Fibroblast of mammary gland (primary cell): ENCODE measurements around the gene SLC1A4.
"Not testable (repeated sequence)": the region's sequence is repeated elsewhere in the genome, so short reads cannot be mapped to it uniquely, and the experiment has no call there.

Source experiments
- DNase-seq: peaks from one replicate; pipeline ENCODE4 v3.0.0-alpha.2; 2010; ENCODE audit warnings: low read depth
- H3K4me3 ChIP-seq: 2 replicates; pipeline ENCODE4 v1.5.1; 2011; ENCODE audit warnings: low read depth, mild to moderate bottlenecking, low read length, moderate library complexity; ENCODE audit not compliant: control insufficient read depth
- CTCF ChIP-seq: conservative IDR thresholded peaks from 2 replicates; pipeline ENCODE4 v1.5.1; 2011; ENCODE audit warnings: low read depth, low read length, inconsistent platforms; ENCODE audit not compliant: control insufficient read depth, insufficient read depth

The SLC1A4 gene

GRCh38 chr2:64952511-64953482 lies 36.4 kb upstream of the SLC1A4 start:
- H3K4me3 ChIP-seq: no peak overlapping the region
- DNase-seq: peak; percentile 88
- TF ChIP-seq CTCF: no peak

- TF ChIP-seq CTCF: no peak
- no peak for DNase-seq
- no peak overlapping the region for H3K4me3 ChIP-seq
Measured at GRCh38 chr2:64955467-64955866, 33.7 kb upstream of the SLC1A4 start.

- H3K4me3 ChIP-seq: no peak overlapping the region
- TF ChIP-seq CTCF: no peak
- DNase-seq: no peak
Measured at GRCh38 chr2:64957109-64957903, 31.9 kb upstream of the SLC1A4 start.

GRCh38 chr2:64958556-64958955 lies 30.6 kb upstream of the SLC1A4 start:
- no peak for DNase-seq
- no peak overlapping the region for H3K4me3 ChIP-seq
- no peak for TF ChIP-seq CTCF

- H3K4me3 ChIP-seq: no peak overlapping the region
- no peak for DNase-seq
- no peak for TF ChIP-seq CTCF
Measured at GRCh38 chr2:64960819-64961218, 28.4 kb upstream of the SLC1A4 start.

- DNase-seq, H3K4me3 ChIP-seq: not testable (repeated sequence)
Measured at GRCh38 chr2:64963138-64963537, 26.1 kb upstream of the SLC1A4 start.

GRCh38 chr2:64963719-64964118 lies 25.5 kb upstream of the SLC1A4 start:
- H3K4me3 ChIP-seq: no peak overlapping the region
- no peak for TF ChIP-seq CTCF
- no peak for DNase-seq
